BLaER1 treated with 17β-estradiol and CSF1 and Interleukin-3, amounts not matched to agents 10 nM and 100 nM (cell line): ENCODE results near the gene NR3C2.

Experiments used
- H3K27ac ChIP-seq, 11 experiments: shearing (Covaris generic); formaldehyde crosslinking; 2 replicates each; pipeline ENCODE4 v1.8.1; 2022
- H3K27me3 ChIP-seq, 11 experiments: shearing (Covaris generic); formaldehyde crosslinking; 2 replicates each; pipeline ENCODE4 v1.8.1; 2022
- H3K36me3 ChIP-seq, 11 experiments: shearing (Covaris generic); formaldehyde crosslinking; 2 replicates each; pipeline ENCODE4 v1.8.1; 2022
- H3K4me1 ChIP-seq, 10 experiments: shearing (Covaris generic); formaldehyde crosslinking; 2 replicates each; pipeline ENCODE4 v1.8.1; 2022
- H3K4me2 ChIP-seq, 11 experiments: shearing (Covaris generic); formaldehyde crosslinking; 2 replicates each; pipeline ENCODE4 v1.8.1; 2022
- H3K4me3 ChIP-seq, 10 experiments: shearing (Covaris generic); formaldehyde crosslinking; 2 replicates each; pipeline ENCODE4 v1.8.1; 2022
- H3K9ac ChIP-seq, 11 experiments: shearing (Covaris generic); formaldehyde crosslinking; 2 replicates each; pipeline ENCODE4 v1.8.1; 2022
- H3K9me3 ChIP-seq, 11 experiments: shearing (Covaris generic); formaldehyde crosslinking; replicated peaks in 1 of 11; 2 replicates each; pipeline ENCODE4 v1.8.1; 2022
- H4K20me1 ChIP-seq, 11 experiments: shearing (Covaris generic); formaldehyde crosslinking; 2 replicates each; pipeline ENCODE4 v1.8.1; 2022
- Cebpa-rat ChIP-seq, 11 experiments: shearing (Covaris generic); IDR thresholded peaks; 2 replicates each; pipeline ENCODE4 v1.8.1; 2022

The NR3C2 gene

GRCh38 chr4:148051403-148051802 is 390.8 kb downstream of the NR3C2 start:
- H3K4me1 ChIP-seq = peaks cover 35 to 57% (median 54%) of the 10 kb centered on the region in 10 experiments
- H3K36me3 ChIP-seq = peaks cover 0 to 32% (median 14%) of the 10 kb centered on the region in 11 experiments; a peak in 12 of 22 replicates
- H3K27ac ChIP-seq = no peak overlapping the region
- H3K4me2 ChIP-seq = peak overlapping the region in 10 of 11 experiments; percentile 16 to 89 (median 76); a peak in 17 of 22 replicates
- no peaks in the 10 kb centered on the region for H3K27me3 ChIP-seq
- no peak overlapping the region for H3K9ac ChIP-seq
- peaks cover 0 to 11% (median 3%) of the 10 kb centered on the region in 11 experiments; a peak in 5 of 22 replicates for H3K9me3 ChIP-seq
- peaks cover 0 to 14% (median 6%) of the 10 kb centered on the region in 11 experiments; a peak in 8 of 22 replicates for H4K20me1 ChIP-seq
- TF ChIP-seq Cebpa-rat (IDR thresholded peaks at IDR 0.05) = no peak
- no peak overlapping the region for H3K4me3 ChIP-seq

GRCh38 chr4:148048598-148048997 is 393.6 kb downstream of the NR3C2 start:
- Histone ChIP-seq H3K4me1 (peaks cover 35 to 56% (median 50%) of the 10 kb centered on the region in 10 experiments), H3K9me3 (peaks cover 0 to 11% (median 3%) of the 10 kb centered on the region in 11 experiments; a peak in 5 of 22 replicates), H3K4me3 (no peak overlapping the region), H3K27me3 (no peaks in the 10 kb centered on the region), H3K9ac (no peak overlapping the region), H3K36me3 (peaks cover 0 to 29% (median 14%) of the 10 kb centered on the region in 11 experiments; a peak in 12 of 22 replicates), H4K20me1 (peaks cover 0 to 19% (median 9%) of the 10 kb centered on the region in 11 experiments; a peak in 11 of 22 replicates), H3K4me2 (no peak overlapping the region), H3K27ac (no peak overlapping the region)
- TF ChIP-seq Cebpa-rat (IDR thresholded peaks at IDR 0.05) = no peak

GRCh38 chr4:148044912-148045352 is 397.3 kb downstream of the NR3C2 start:
- H3K4me1 ChIP-seq = peaks cover 13 to 42% (median 24%) of the 10 kb centered on the region in 10 experiments
- peak overlapping the region in 3 of 11 experiments; percentile 34 to 63 (median 57); a peak in 6 of 22 replicates for H3K9ac ChIP-seq
- H4K20me1 ChIP-seq = peaks cover 0 to 16% (median 6%) of the 10 kb centered on the region in 11 experiments; a peak in 6 of 22 replicates
- TF ChIP-seq Cebpa-rat (IDR thresholded peaks at IDR 0.05) = peak in 3 of 11 experiments; percentile 34 to 74 (median 38); a peak in 2 of 22 replicates
- H3K4me3 ChIP-seq = peak overlapping the region in 2 of 10 experiments; percentile 27 to 43; a peak in 2 of 20 replicates
- H3K4me2 ChIP-seq = peak overlapping the region; percentile 60 to 89 (median 82)
- peak overlapping the region in 4 of 11 experiments; percentile 27 to 76 (median 64); a peak in 4 of 22 replicates for H3K27ac ChIP-seq
- peaks cover 0 to 29% (median 14%) of the 10 kb centered on the region in 11 experiments; a peak in 11 of 22 replicates for H3K36me3 ChIP-seq
- H3K9me3 ChIP-seq = peaks cover 0 to 6% (median 2%) of the 10 kb centered on the region in 11 experiments; a peak in 4 of 22 replicates
- no peaks in the 10 kb centered on the region for H3K27me3 ChIP-seq

- Histone ChIP-seq H3K27ac (peak overlapping the region in 6 of 11 experiments; percentile 27 to 76 (median 50); a peak in 11 of 22 replicates), H3K4me3 (peak overlapping the region in 2 of 10 experiments; percentile 27 to 43; a peak in 3 of 20 replicates), H3K4me2 (peak overlapping the region; percentile 60 to 89 (median 82)), H3K27me3 (no peaks in the 10 kb centered on the region), H3K9ac (peak overlapping the region in 4 of 11 experiments; percentile 4 to 63 (median 46); a peak in 6 of 22 replicates), H3K36me3 (peaks cover 0 to 28% (median 13%) of the 10 kb centered on the region in 11 experiments; a peak in 11 of 22 replicates), H3K9me3 (peaks cover 0 to 6% (median 0%) of the 10 kb centered on the region in 11 experiments; a peak in 4 of 22 replicates), H4K20me1 (peaks cover 0 to 16% (median 6%) of the 10 kb centered on the region in 11 experiments; a peak in 6 of 22 replicates), H3K4me1 (peaks cover 13 to 42% (median 24%) of the 10 kb centered on the region in 10 experiments)
- no peak for TF ChIP-seq Cebpa-rat (IDR thresholded peaks at IDR 0.05)
Observed at GRCh38 chr4:148044089-148044911, 397.9 kb downstream of the NR3C2 start.

- Histone ChIP-seq H3K27me3 (no peaks in the 10 kb centered on the region), H3K4me1 (peaks cover 13 to 42% (median 24%) of the 10 kb centered on the region in 10 experiments), H3K27ac (no peak overlapping the region), H3K4me2 (peak overlapping the region in 4 of 11 experiments; percentile 3 to 26 (median 18); a peak in 3 of 22 replicates), H3K9ac (no peak overlapping the region), H3K36me3 (peaks cover 0 to 2% (median under 1%) of the 10 kb centered on the region in 11 experiments; a peak in 5 of 22 replicates), H3K4me3 (no peak overlapping the region), H3K9me3 (peaks cover 0 to 7% (median 0%) of the 10 kb centered on the region in 11 experiments; a peak in 5 of 22 replicates), H4K20me1 (peaks cover 0 to 16% (median 6%) of the 10 kb centered on the region in 11 experiments; a peak in 6 of 22 replicates)
- TF ChIP-seq Cebpa-rat (IDR thresholded peaks at IDR 0.05) = no peak
Observed at GRCh38 chr4:148041606-148042329, 400.4 kb downstream of the NR3C2 start.

GRCh38 chr4:148034813-148035212 is 407.4 kb downstream of the NR3C2 start:
- Histone ChIP-seq H3K9ac (no peak overlapping the region), H3K27ac (no peak overlapping the region), H4K20me1 (peaks cover 0 to 11% (median 0%) of the 10 kb centered on the region in 11 experiments; a peak in 2 of 22 replicates), H3K4me2 (no peak overlapping the region), H3K36me3 (peaks cover 0 to 14% (median 0%) of the 10 kb centered on the region in 11 experiments; a peak in 4 of 22 replicates), H3K4me3 (no peak overlapping the region), H3K27me3 (no peaks in the 10 kb centered on the region), H3K9me3 (peaks cover 0 to 14% (median 7%) of the 10 kb centered on the region in 11 experiments; a peak in 9 of 22 replicates), H3K4me1 (peaks cover 0 to 11% (median 11%) of the 10 kb centered on the region in 10 experiments; a peak in 14 of 20 replicates)
- TF ChIP-seq Cebpa-rat (IDR thresholded peaks at IDR 0.05) = no peak

GRCh38 chr4:148030193-148030873 is 411.9 kb downstream of the NR3C2 start:
- H3K4me3 ChIP-seq = no peak overlapping the region
- H3K4me1 ChIP-seq = peaks cover 0 to 17% (median 15%) of the 10 kb centered on the region in 10 experiments; a peak in 14 of 20 replicates
- peaks cover 0 to 19% (median 14%) of the 10 kb centered on the region in 11 experiments; a peak in 18 of 22 replicates for H3K9me3 ChIP-seq
- peaks cover 0 to 11% (median 0%) of the 10 kb centered on the region in 11 experiments; a peak in 1 of 22 replicates for H4K20me1 ChIP-seq
- peaks cover 0 to 22% (median 3%) of the 10 kb centered on the region in 11 experiments; a peak in 6 of 22 replicates for H3K36me3 ChIP-seq
- H3K27me3 ChIP-seq = no peaks in the 10 kb centered on the region
- peak overlapping the region in 1 of 11 experiments; percentile 31; a peak in 2 of 22 replicates for H3K27ac ChIP-seq
- no peak for TF ChIP-seq Cebpa-rat (IDR thresholded peaks at IDR 0.05)
- H3K4me2 ChIP-seq = peak overlapping the region in 9 of 11 experiments; percentile 5 to 47 (median 34); a peak in 14 of 22 replicates
- H3K9ac ChIP-seq = no peak overlapping the region
